Measurements from ENCODE around the gene AJUBA. TPM values are rescaled to one million over a fixed set of nuclear protein-coding genes. Genes with fewer than 3 reads are reported as not detected.

AJUBA gene
- total RNA-seq, 1 donor from 2014 or later = 33.1 TPM

DNA sequence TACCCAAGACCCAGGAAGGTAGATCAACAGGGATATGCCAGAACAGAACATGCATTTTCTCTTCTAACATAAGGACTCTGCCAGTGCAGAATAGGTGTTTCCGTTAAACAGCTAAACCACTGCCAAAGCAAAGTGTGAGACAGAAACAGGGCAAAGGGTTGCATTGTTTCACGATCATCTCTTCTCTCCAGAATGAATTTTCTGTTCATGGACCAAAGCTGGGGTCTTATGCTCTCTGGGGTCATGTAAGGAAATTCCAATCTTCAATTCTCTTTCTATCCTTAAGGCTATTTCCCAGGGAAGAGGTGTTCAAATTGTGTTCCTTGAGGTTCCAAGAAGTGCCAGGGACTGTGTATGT, 41.4 kb upstream of the AJUBA start:
- Mint-ChIP-seq H3K27ac (ENCODE audit: unreplicated experiment) (peak overlapping the region; percentile 7), H3K9me3 (no peaks in the 10 kb centered on the region), H3K27me3 (ENCODE audit: low read depth) (no peaks in the 10 kb centered on the region), H3K4me3 (no peak overlapping the region), H3K4me1 (peaks cover 48% of the 10 kb centered on the region), H3K36me3 (ENCODE audit: low read depth) (peaks cover 8% of the 10 kb centered on the region)
- TF ChIP-seq, protein P1, sequence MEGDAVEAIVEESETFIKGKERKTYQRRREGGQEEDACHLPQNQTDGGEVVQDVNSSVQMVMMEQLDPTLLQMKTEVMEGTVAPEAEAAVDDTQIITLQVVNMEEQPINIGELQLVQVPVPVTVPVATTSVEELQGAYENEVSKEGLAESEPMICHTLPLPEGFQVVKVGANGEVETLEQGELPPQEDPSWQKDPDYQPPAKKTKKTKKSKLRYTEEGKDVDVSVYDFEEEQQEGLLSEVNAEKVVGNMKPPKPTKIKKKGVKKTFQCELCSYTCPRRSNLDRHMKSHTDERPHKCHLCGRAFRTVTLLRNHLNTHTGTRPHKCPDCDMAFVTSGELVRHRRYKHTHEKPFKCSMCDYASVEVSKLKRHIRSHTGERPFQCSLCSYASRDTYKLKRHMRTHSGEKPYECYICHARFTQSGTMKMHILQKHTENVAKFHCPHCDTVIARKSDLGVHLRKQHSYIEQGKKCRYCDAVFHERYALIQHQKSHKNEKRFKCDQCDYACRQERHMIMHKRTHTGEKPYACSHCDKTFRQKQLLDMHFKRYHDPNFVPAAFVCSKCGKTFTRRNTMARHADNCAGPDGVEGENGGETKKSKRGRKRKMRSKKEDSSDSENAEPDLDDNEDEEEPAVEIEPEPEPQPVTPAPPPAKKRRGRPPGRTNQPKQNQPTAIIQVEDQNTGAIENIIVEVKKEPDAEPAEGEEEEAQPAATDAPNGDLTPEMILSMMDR (conservative IDR thresholded peaks at IDR 0.05) = no peak
- DNase-seq (ENCODE audit: low read depth, low spot score) = no peak

DNA sequence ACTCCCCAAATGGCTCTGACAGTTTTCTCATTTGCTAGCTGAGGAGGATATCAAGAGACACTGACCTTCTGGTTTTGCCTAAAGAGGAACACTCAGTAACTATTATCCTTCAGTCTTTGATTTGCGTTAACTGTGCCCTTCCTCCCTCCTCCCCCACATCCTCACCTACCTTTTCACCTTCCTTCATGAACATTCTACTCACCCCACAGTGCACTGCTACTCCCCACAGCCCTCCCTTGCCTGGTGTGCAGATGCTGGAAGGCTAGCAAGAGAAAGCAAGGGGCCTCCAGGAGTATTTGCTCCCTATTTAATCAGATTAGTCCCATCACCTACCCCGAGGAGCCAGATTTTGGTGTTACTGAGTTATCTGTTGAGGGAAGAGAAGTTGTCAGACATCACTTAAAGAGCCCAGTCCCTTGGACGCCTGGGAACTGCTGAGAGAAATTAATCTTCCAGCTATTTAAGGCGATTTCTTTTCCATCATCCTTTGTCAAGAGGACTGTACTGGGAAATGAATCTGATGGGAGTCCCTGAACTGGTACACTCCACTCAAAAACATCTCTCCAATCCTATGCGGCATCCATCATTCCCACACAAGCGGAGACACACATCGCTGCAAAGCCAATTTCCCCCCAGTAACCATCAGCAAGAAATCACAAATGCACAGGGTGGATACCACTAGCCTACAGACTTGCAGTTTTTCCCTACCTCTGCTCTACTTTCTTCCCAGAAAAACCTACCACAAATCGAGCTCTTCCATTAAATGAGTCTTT, 40.9 kb upstream of the AJUBA start:
- TF ChIP-seq, protein P1 (conservative IDR thresholded peaks at IDR 0.05) = no peak
- no peak overlapping the region for H3K4me3 Mint-ChIP-seq
- peak overlapping the region; percentile 7 for H3K27ac Mint-ChIP-seq (ENCODE audit: unreplicated experiment)
- H3K9me3 Mint-ChIP-seq = no peaks in the 10 kb centered on the region
- peaks cover 48% of the 10 kb centered on the region for H3K4me1 Mint-ChIP-seq
- H3K27me3 Mint-ChIP-seq (ENCODE audit: low read depth) = no peaks in the 10 kb centered on the region
- no peak for DNase-seq (ENCODE audit: low read depth, low spot score)
- H3K36me3 Mint-ChIP-seq (ENCODE audit: low read depth) = peaks cover 8% of the 10 kb centered on the region

DNA sequence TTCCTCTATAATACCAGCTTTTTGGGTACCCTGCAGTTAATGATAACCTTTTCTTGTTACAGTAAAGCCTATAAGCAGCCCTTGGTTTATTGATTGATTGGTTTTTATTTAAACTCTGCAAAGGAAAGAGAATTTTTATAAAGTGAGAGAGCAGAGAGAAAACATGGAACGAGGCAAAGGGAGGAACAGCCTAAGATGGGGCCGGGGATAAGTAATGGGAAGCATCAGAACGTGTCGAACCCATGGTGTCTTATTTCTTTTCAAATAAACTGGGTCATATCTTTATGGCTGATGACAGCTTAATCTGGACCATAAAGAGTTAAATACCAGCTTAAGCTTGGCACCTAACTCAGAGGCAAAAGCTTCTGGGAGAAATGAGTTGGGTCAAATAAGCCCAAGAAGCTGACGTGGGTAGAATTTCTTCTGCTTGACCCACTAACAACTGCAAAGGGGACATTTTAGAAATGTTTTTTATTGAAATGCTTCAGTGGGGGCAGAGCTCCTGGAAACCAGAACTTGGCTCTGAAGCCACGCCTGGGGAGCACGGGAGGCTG, 39.6 kb upstream of the AJUBA start:
- no peak for DNase-seq (ENCODE audit: low read depth, low spot score)
- no peaks in the 10 kb centered on the region for H3K9me3 Mint-ChIP-seq
- peaks cover 6% of the 10 kb centered on the region for H3K36me3 Mint-ChIP-seq (ENCODE audit: low read depth)
- peaks cover 44% of the 10 kb centered on the region for H3K4me1 Mint-ChIP-seq
- no peak overlapping the region for H3K4me3 Mint-ChIP-seq
- H3K27ac Mint-ChIP-seq (ENCODE audit: unreplicated experiment) = no peak overlapping the region
- no peaks in the 10 kb centered on the region for H3K27me3 Mint-ChIP-seq (ENCODE audit: low read depth)
- TF ChIP-seq, protein P1 (conservative IDR thresholded peaks at IDR 0.05) = no peak

DNA sequence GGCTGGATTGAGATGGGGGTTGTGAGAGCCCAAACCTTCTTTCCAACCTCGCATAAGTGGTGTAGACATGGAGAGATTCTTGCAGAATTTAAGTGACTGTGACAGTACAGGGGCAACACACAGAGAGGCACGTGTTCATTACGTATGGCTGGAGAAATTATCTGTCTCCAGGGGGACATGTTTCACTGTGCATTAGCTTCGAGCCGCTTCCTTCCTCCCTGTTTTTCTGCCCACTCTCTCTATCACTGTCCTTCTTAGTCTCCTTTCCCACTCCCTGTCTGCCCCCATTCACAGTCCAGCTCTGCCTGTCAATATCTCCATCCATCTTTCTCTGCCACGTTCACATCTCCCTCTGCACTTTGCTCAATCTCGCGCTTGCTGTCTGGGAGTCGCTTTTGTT, 39.1 kb upstream of the AJUBA start:
- Mint-ChIP-seq H3K27ac (ENCODE audit: unreplicated experiment) (peak overlapping the region; percentile 1), H3K4me1 (peaks cover 44% of the 10 kb centered on the region), H3K36me3 (ENCODE audit: low read depth) (peaks cover 6% of the 10 kb centered on the region)

DNA sequence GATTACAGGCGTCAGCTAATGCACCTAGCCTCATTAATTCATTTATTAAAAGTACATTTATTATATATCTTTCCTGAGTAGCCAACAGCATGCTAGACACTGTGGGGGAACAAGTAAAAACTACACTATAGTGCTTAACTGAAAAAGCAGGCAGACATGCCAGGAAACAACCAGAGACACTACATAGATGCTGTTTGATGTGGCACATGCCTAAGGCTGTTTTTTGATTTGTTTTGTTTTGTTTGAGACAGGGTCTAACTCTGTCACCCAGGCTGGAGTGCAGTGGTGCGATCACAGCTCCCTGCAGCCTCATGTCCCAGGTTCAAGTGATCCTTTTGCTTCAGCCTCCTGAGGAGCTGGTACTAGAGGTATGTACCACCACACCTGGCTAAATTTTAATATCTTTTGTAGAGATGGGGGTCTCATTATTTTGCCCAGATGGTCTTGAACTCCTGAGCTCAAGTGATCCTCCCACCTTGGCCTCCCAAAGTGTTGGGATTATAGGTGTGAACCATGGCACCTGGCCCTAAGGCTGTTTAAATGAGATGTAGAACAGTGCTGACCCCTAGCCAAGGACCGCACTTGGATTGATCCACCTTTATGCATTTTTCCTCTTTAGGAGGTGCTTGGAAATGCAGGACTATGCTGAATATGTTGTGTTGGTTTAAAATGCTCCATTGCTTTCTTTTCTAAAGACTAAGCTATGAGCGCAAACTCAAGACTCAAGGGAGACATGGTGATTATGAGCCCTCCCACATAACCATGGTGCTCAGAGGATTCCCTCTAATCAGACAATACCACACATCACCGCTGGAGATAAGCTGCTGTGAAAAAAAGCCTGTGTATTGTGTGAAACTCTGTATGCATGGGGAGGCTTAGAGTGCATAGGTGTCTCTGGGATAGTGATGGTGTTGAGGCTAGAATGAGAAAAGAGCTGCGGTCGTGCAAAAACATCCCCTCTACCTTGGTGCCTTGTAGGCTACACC, 38.1 kb upstream of the AJUBA start:
- Mint-ChIP-seq H3K27me3 (ENCODE audit: low read depth) (no peaks in the 10 kb centered on the region), H3K4me1 (peaks cover 35% of the 10 kb centered on the region), H3K27ac (ENCODE audit: unreplicated experiment) (no peak overlapping the region), H3K36me3 (ENCODE audit: low read depth) (no peaks in the 10 kb centered on the region), H3K9me3 (no peaks in the 10 kb centered on the region), H3K4me3 (no peak overlapping the region)
- DNase-seq (ENCODE audit: low read depth, low spot score) = no peak
- TF ChIP-seq, protein P1 (conservative IDR thresholded peaks at IDR 0.05) = no peak

More for the DNA sequence above, 39.1 kb upstream of the AJUBA start:
- TF ChIP-seq, protein P1 (conservative IDR thresholded peaks at IDR 0.05) = no peak
- Mint-ChIP-seq H3K9me3 (no peaks in the 10 kb centered on the region), H3K27me3 (ENCODE audit: low read depth) (no peaks in the 10 kb centered on the region), H3K4me3 (no peak overlapping the region)
- no peak for DNase-seq (ENCODE audit: low read depth, low spot score)

All from neural crest cell (in vitro differentiated cells).